Endodermal cell (in vitro differentiated cells): ENCODE measurements around the gene CHN2. TPM values are rescaled to one million over a fixed set of nuclear protein-coding genes. Genes with fewer than 3 reads are reported as not detected.

ENCODE experiments used
- DNase-seq: peaks from one replicate; pipeline ENCODE4 v3.0.0-alpha.2; 2017
- H3K27ac ChIP-seq: 2 replicates; pipeline ENCODE4 v1.5.1; 2013; ENCODE audit warnings: mild to moderate bottlenecking, low read depth, low read length, moderate library complexity
- H3K27me3 ChIP-seq: 2 replicates; pipeline ENCODE4 v1.6.1; 2013; ENCODE audit warnings: mild to moderate bottlenecking, low read length, moderate library complexity; ENCODE audit not compliant: insufficient read depth, control insufficient read depth, poor library complexity, severe bottlenecking
- H3K36me3 ChIP-seq: 2 replicates; pipeline ENCODE4 v1.7.0; 2013; ENCODE audit warnings: mild to moderate bottlenecking, low read length, moderate library complexity; ENCODE audit not compliant: control insufficient read depth, insufficient read depth
- H3K4me1 ChIP-seq: one replicate; pipeline ENCODE4 v1.7.0; 2013; ENCODE audit warnings: low read length; ENCODE audit not compliant: control insufficient read depth, insufficient read depth
- H3K4me3 ChIP-seq: 2 replicates; pipeline ENCODE4 v1.5.1; 2013; ENCODE audit warnings: mild to moderate bottlenecking, low read length, moderate library complexity
- H3K9ac ChIP-seq: 2 replicates; pipeline ENCODE4 v1.6.1; 2013; ENCODE audit warnings: mild to moderate bottlenecking, low read length, moderate library complexity; ENCODE audit not compliant: poor library complexity, severe bottlenecking; ENCODE audit errors: extremely low read depth
- H3K9me3 ChIP-seq: 2 replicates; pipeline ENCODE4 v1.6.1; 2013; ENCODE audit warnings: mild to moderate bottlenecking, low read length, moderate library complexity; ENCODE audit not compliant: control insufficient read depth
- H3K27ac Mint-ChIP-seq: 2 replicates; pipeline ENCODE4 v1.8.0; 2020; ENCODE audit warnings: mixed read lengths
- H3K27me3 Mint-ChIP-seq: 2 replicates; pipeline ENCODE4 v1.8.0; 2021; ENCODE audit warnings: mild to moderate bottlenecking, mixed read lengths; ENCODE audit not compliant: insufficient read depth
- H3K36me3 Mint-ChIP-seq: 2 replicates; pipeline ENCODE4 v1.8.0; 2020; ENCODE audit warnings: low read depth, mixed read lengths
- H3K4me1 Mint-ChIP-seq: 2 replicates; pipeline ENCODE4 v1.8.0; 2020; ENCODE audit warnings: mixed read lengths
- H3K4me3 Mint-ChIP-seq: 2 replicates; pipeline ENCODE4 v1.8.0; 2020; ENCODE audit warnings: mild to moderate bottlenecking, moderate library complexity, mixed read lengths
- H3K9me3 Mint-ChIP-seq: 2 replicates; pipeline ENCODE4 v1.8.0; 2020; ENCODE audit warnings: mild to moderate bottlenecking, mixed read lengths
- WGBS, 2 experiments: methylation state at CpG; one replicate each; pipeline versions ENCODE4 v1.1.5 to v1.1.7; 2013; ENCODE audit warnings: missing lambda C conversion rate in 2 of 2, mixed read lengths in 1 of 2; ENCODE audit not compliant: insufficient coverage in 1 of 2, insufficient read length in 1 of 2; 5-methylcytosine and 5-hydroxymethylcytosine counted together
- total RNA-seq, 2 donors: library from RNA; stranded (reverse); fragmentation: NEBNext Ultra II Directional in 1 of 2; extraction: Animal tissue kit (Norgen Biotek cat#: 25700) in 1 of 2; gene quantifications; 2 replicates in 1 of 2; 3 replicates in 1 of 2; pipeline ENCODE4 v1.2.1, GENCODE V29; 2021
- TF ChIP-seq, protein P1 (sequence below): fragments of 200-600 bp; sonication (generic); conservative IDR thresholded peaks from 2 replicates; pipeline ENCODE4 v1.5.0; 2021; ENCODE audit warnings: antibody characterized with exemption, mild to moderate bottlenecking

Gene CHN2
- total RNA-seq, 2 donors from 2014 or later = 14.0 to 14.1 TPM

GRCh38 chr7:29285444-29285793 is 90.8 kb downstream of the CHN2 start:
- Histone ChIP-seq H3K4me3 (no peak overlapping the region), H3K27me3 (no peaks in the 10 kb centered on the region), H3K27ac (no peak overlapping the region), H3K9me3 (no peaks in the 10 kb centered on the region), H3K4me1 (peaks cover 13% of the 10 kb centered on the region), H3K9ac (no peak overlapping the region), H3K36me3 (no peaks in the 10 kb centered on the region)
- Mint-ChIP-seq H3K4me3 (no peak overlapping the region), H3K27me3 (peaks cover 19% of the 10 kb centered on the region), H3K9me3 (no peaks in the 10 kb centered on the region), H3K36me3 (no peaks in the 10 kb centered on the region), H3K27ac (no peak overlapping the region), H3K4me1 (peaks cover 40% of the 10 kb centered on the region)
- WGBS, 2 experiments = 92 to 97% methylated on average over 4 of the region's 4 CpGs
- TF ChIP-seq, protein P1, sequence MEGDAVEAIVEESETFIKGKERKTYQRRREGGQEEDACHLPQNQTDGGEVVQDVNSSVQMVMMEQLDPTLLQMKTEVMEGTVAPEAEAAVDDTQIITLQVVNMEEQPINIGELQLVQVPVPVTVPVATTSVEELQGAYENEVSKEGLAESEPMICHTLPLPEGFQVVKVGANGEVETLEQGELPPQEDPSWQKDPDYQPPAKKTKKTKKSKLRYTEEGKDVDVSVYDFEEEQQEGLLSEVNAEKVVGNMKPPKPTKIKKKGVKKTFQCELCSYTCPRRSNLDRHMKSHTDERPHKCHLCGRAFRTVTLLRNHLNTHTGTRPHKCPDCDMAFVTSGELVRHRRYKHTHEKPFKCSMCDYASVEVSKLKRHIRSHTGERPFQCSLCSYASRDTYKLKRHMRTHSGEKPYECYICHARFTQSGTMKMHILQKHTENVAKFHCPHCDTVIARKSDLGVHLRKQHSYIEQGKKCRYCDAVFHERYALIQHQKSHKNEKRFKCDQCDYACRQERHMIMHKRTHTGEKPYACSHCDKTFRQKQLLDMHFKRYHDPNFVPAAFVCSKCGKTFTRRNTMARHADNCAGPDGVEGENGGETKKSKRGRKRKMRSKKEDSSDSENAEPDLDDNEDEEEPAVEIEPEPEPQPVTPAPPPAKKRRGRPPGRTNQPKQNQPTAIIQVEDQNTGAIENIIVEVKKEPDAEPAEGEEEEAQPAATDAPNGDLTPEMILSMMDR = no peak
- DNase-seq = no peak

- 80 to 83% methylated on average over 2 to 3 of the region's 3 CpGs for WGBS, 2 experiments
- H3K27me3 Mint-ChIP-seq = peaks cover 19% of the 10 kb centered on the region
Measured at GRCh38 chr7:29285861-29286260, 91.3 kb downstream of the CHN2 start.

GRCh38 chr7:29287366-29287765 is 92.8 kb downstream of the CHN2 start:
- H3K4me3 ChIP-seq = no peak overlapping the region
- no peak overlapping the region for H3K4me3 Mint-ChIP-seq
- no peaks in the 10 kb centered on the region for H3K9me3 Mint-ChIP-seq
- peaks cover 14% of the 10 kb centered on the region for H3K4me1 ChIP-seq
- H3K27ac Mint-ChIP-seq = no peak overlapping the region
- no peaks in the 10 kb centered on the region for H3K9me3 ChIP-seq
- no peak overlapping the region for H3K9ac ChIP-seq
- H3K36me3 ChIP-seq = no peaks in the 10 kb centered on the region
- no peaks in the 10 kb centered on the region for H3K27me3 ChIP-seq
- no peak for DNase-seq
- WGBS, 2 experiments = 93% methylated on average over 1 of the region's 1 CpG; no CpG with 5 or more reads in 1 of the 2 experiments
- peaks cover 25% of the 10 kb centered on the region for H3K27me3 Mint-ChIP-seq
- no peaks in the 10 kb centered on the region for H3K36me3 Mint-ChIP-seq
- TF ChIP-seq, protein P1 = no peak
- H3K27ac ChIP-seq = no peak overlapping the region
- peaks cover 57% of the 10 kb centered on the region for H3K4me1 Mint-ChIP-seq

More at GRCh38 chr7:29285861-29286260, 91.3 kb downstream of the CHN2 start:
- H3K36me3 Mint-ChIP-seq = no peaks in the 10 kb centered on the region
- H3K36me3 ChIP-seq = no peaks in the 10 kb centered on the region
- TF ChIP-seq, protein P1 = no peak
- peaks cover 14% of the 10 kb centered on the region for H3K4me1 ChIP-seq
- no peak overlapping the region for H3K27ac Mint-ChIP-seq
- H3K4me3 ChIP-seq = no peak overlapping the region
- no peak for DNase-seq
- no peaks in the 10 kb centered on the region for H3K9me3 ChIP-seq
- H3K27me3 ChIP-seq = no peaks in the 10 kb centered on the region
- no peaks in the 10 kb centered on the region for H3K9me3 Mint-ChIP-seq
- H3K9ac ChIP-seq = no peak overlapping the region
- H3K4me1 Mint-ChIP-seq = peaks cover 45% of the 10 kb centered on the region
- H3K4me3 Mint-ChIP-seq = no peak overlapping the region
- no peak overlapping the region for H3K27ac ChIP-seq
